ENCODE results near the gene MPND.

Gene MPND

GRCh38 chr19:4303819-4304537 lies 39.4 kb upstream of the MPND start:
- Histone ChIP-seq H3K9me3 (ENCODE audit: control insufficient read depth in 2 of 2, low read length in 2 of 2) (no peaks in the 10 kb centered on the region), H3K27me3 (ENCODE audit: control insufficient read depth in 2 of 2, insufficient read depth in 2 of 2, low read length in 2 of 2) (no peaks in the 10 kb centered on the region), H3K9ac (ENCODE audit: low read depth in 1 of 2, low read length in 2 of 2) (no peak overlapping the region), H3K36me3 (ENCODE audit: control insufficient read depth in 2 of 2, insufficient read depth in 2 of 2, low read length in 2 of 2) (no peaks in the 10 kb centered on the region), H3K4me3 (ENCODE audit: low read length in 2 of 2) (no peak overlapping the region), H3K4me1 (ENCODE audit: control insufficient read depth in 2 of 2, insufficient read depth in 2 of 2, low read length in 2 of 2) (no peaks in the 10 kb centered on the region), H3K27ac (ENCODE audit: low read depth in 2 of 2, low read length in 2 of 2) (no peak overlapping the region)

GRCh38 chr19:4304538-4305256 lies 38.7 kb upstream of the MPND start, which contains the start of gene FSD1:
TSS of gene FSD1 (plus strand) at chr19:4304598. CDS start at chr19:4304747, 149 bp downstream.
- H3K9me3 ChIP-seq (ENCODE audit: control insufficient read depth in 2 of 2, low read length in 2 of 2): no peaks in the 10 kb centered on the region
- no peaks in the 10 kb centered on the region for H3K36me3 ChIP-seq (ENCODE audit: control insufficient read depth in 2 of 2, insufficient read depth in 2 of 2, low read length in 2 of 2)
- H3K27ac ChIP-seq (ENCODE audit: low read depth in 2 of 2, low read length in 2 of 2): no peak within 1 kb of the TSS
- no peak within 1 kb of the TSS for H3K4me3 ChIP-seq (ENCODE audit: low read length in 2 of 2)
- no peaks in the 10 kb centered on the region for H3K27me3 ChIP-seq (ENCODE audit: control insufficient read depth in 2 of 2, insufficient read depth in 2 of 2, low read length in 2 of 2)
- no peaks in the 10 kb centered on the region for H3K4me1 ChIP-seq (ENCODE audit: control insufficient read depth in 2 of 2, insufficient read depth in 2 of 2, low read length in 2 of 2)
- no peak within 1 kb of the TSS for H3K9ac ChIP-seq (ENCODE audit: low read depth in 1 of 2, low read length in 2 of 2)

- no peak overlapping the region for H3K4me3 ChIP-seq (ENCODE audit: low read length in 2 of 2)
- no peaks in the 10 kb centered on the region for H3K27me3 ChIP-seq (ENCODE audit: control insufficient read depth in 2 of 2, insufficient read depth in 2 of 2, low read length in 2 of 2)
- H3K4me1 ChIP-seq (ENCODE audit: control insufficient read depth in 2 of 2, insufficient read depth in 2 of 2, low read length in 2 of 2): no peaks in the 10 kb centered on the region
- no peaks in the 10 kb centered on the region for H3K9me3 ChIP-seq (ENCODE audit: control insufficient read depth in 2 of 2, low read length in 2 of 2)
- no peaks in the 10 kb centered on the region for H3K36me3 ChIP-seq (ENCODE audit: control insufficient read depth in 2 of 2, insufficient read depth in 2 of 2, low read length in 2 of 2)
- H3K27ac ChIP-seq (ENCODE audit: low read depth in 2 of 2, low read length in 2 of 2): no peak overlapping the region
- no peak overlapping the region for H3K9ac ChIP-seq (ENCODE audit: low read depth in 1 of 2, low read length in 2 of 2)
Measured at GRCh38 chr19:4305257-4305612, 38.1 kb upstream of the MPND start.

GRCh38 chr19:4305659-4306058 lies 37.7 kb upstream of the MPND start:
- H3K9ac ChIP-seq (ENCODE audit: low read depth in 1 of 2, low read length in 2 of 2): no peak overlapping the region
- H3K9me3 ChIP-seq (ENCODE audit: control insufficient read depth in 2 of 2, low read length in 2 of 2): no peaks in the 10 kb centered on the region
- H3K36me3 ChIP-seq (ENCODE audit: control insufficient read depth in 2 of 2, insufficient read depth in 2 of 2, low read length in 2 of 2): no peaks in the 10 kb centered on the region
- no peaks in the 10 kb centered on the region for H3K4me1 ChIP-seq (ENCODE audit: control insufficient read depth in 2 of 2, insufficient read depth in 2 of 2, low read length in 2 of 2)
- no peaks in the 10 kb centered on the region for H3K27me3 ChIP-seq (ENCODE audit: control insufficient read depth in 2 of 2, insufficient read depth in 2 of 2, low read length in 2 of 2)
- no peak overlapping the region for H3K27ac ChIP-seq (ENCODE audit: low read depth in 2 of 2, low read length in 2 of 2)
- H3K4me3 ChIP-seq (ENCODE audit: low read length in 2 of 2): no peak overlapping the region

- Histone ChIP-seq H3K9ac (ENCODE audit: low read depth in 1 of 2, low read length in 2 of 2) (no peak overlapping the region), H3K27ac (ENCODE audit: low read depth in 2 of 2, low read length in 2 of 2) (no peak overlapping the region), H3K27me3 (ENCODE audit: control insufficient read depth in 2 of 2, insufficient read depth in 2 of 2, low read length in 2 of 2) (no peaks in the 10 kb centered on the region), H3K9me3 (ENCODE audit: control insufficient read depth in 2 of 2, low read length in 2 of 2) (no peaks in the 10 kb centered on the region), H3K4me3 (ENCODE audit: low read length in 2 of 2) (no peak overlapping the region), H3K36me3 (ENCODE audit: control insufficient read depth in 2 of 2, insufficient read depth in 2 of 2, low read length in 2 of 2) (no peaks in the 10 kb centered on the region), H3K4me1 (ENCODE audit: control insufficient read depth in 2 of 2, insufficient read depth in 2 of 2, low read length in 2 of 2) (no peaks in the 10 kb centered on the region)
Measured at GRCh38 chr19:4310247-4311121, 32.9 kb upstream of the MPND start.

DNA sequence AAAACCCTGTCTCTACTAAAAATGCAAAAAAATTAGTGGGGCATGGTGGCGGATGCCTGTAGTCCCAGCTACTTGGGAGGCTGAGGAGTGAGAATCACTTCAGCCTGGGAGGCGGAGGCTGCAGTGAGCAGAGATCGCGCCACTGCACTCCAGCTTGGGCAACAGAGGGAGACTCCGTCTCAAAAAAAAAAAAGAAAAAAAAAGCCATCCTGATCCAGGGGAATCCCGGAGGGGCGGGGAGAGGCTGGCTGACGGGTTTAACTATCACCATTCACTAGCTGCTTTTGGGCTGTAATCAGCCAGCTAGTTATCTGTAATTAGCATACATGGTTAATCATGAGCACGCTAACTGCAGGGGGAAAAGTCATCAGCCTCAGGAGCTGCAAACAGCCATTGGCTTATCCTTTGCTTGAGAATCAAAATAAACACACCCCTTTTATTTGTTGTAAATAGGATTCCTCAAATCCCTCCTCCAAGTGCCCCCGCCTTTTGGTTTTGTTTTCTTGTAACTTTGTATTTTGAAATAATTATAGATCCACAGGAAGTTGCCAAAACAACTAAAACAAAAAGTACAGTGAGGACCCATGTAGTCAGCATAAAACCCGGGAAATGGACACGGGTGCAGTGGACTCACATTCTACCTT lies 29.4 kb upstream of the MPND start:
- Histone ChIP-seq H3K9ac (ENCODE audit: low read depth in 1 of 2, low read length in 2 of 2) (no peak overlapping the region), H3K27ac (ENCODE audit: low read depth in 2 of 2, low read length in 2 of 2) (no peak overlapping the region), H3K4me3 (ENCODE audit: low read length in 2 of 2) (no peak overlapping the region), H3K9me3 (ENCODE audit: control insufficient read depth in 2 of 2, low read length in 2 of 2) (no peaks in the 10 kb centered on the region), H3K4me1 (ENCODE audit: control insufficient read depth in 2 of 2, insufficient read depth in 2 of 2, low read length in 2 of 2) (no peaks in the 10 kb centered on the region), H3K36me3 (ENCODE audit: control insufficient read depth in 2 of 2, insufficient read depth in 2 of 2, low read length in 2 of 2) (no peaks in the 10 kb centered on the region), H3K27me3 (ENCODE audit: control insufficient read depth in 2 of 2, insufficient read depth in 2 of 2, low read length in 2 of 2) (no peaks in the 10 kb centered on the region)

DNA sequence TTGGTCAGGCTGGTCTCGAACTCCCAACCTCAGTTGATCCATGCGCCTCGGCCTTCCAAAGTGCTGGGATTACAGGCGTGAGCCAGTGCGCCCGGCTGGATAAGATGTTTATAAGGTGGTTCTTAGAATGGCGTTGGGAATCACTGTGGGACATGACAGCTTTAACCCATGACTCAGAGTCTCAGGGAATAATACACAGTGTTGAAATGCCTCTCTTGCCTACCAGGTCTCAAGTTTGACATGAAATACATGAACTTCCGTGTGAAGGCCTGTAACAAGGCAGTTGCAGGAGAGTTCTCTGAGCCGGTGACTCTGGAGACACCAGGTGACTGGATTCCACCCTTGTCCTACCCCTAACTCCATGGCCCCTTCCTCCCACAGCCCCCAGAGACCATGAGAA lies 26.4 kb upstream of the MPND start:
- Histone ChIP-seq H3K9ac (ENCODE audit: low read depth in 1 of 2, low read length in 2 of 2) (no peak overlapping the region), H3K4me3 (ENCODE audit: low read length in 2 of 2) (no peak overlapping the region), H3K27me3 (ENCODE audit: control insufficient read depth in 2 of 2, insufficient read depth in 2 of 2, low read length in 2 of 2) (no peaks in the 10 kb centered on the region), H3K27ac (ENCODE audit: low read depth in 2 of 2, low read length in 2 of 2) (no peak overlapping the region), H3K36me3 (ENCODE audit: control insufficient read depth in 2 of 2, insufficient read depth in 2 of 2, low read length in 2 of 2) (no peaks in the 10 kb centered on the region), H3K4me1 (ENCODE audit: control insufficient read depth in 2 of 2, insufficient read depth in 2 of 2, low read length in 2 of 2) (no peaks in the 10 kb centered on the region), H3K9me3 (ENCODE audit: control insufficient read depth in 2 of 2, low read length in 2 of 2) (no peaks in the 10 kb centered on the region)

- Histone ChIP-seq H3K27me3 (ENCODE audit: control insufficient read depth in 2 of 2, insufficient read depth in 2 of 2, low read length in 2 of 2) (no peaks in the 10 kb centered on the region), H3K4me3 (ENCODE audit: low read length in 2 of 2) (no peak overlapping the region), H3K4me1 (ENCODE audit: control insufficient read depth in 2 of 2, insufficient read depth in 2 of 2, low read length in 2 of 2) (peaks cover 0 to 2% of the 10 kb centered on the region in 2 donors), H3K36me3 (ENCODE audit: control insufficient read depth in 2 of 2, insufficient read depth in 2 of 2, low read length in 2 of 2) (no peaks in the 10 kb centered on the region), H3K9ac (ENCODE audit: low read depth in 1 of 2, low read length in 2 of 2) (no peak overlapping the region), H3K9me3 (ENCODE audit: control insufficient read depth in 2 of 2, low read length in 2 of 2) (no peaks in the 10 kb centered on the region), H3K27ac (ENCODE audit: low read depth in 2 of 2, low read length in 2 of 2) (no peak overlapping the region)
Measured at GRCh38 chr19:4318460-4318859, 24.9 kb upstream of the MPND start.

DNA sequence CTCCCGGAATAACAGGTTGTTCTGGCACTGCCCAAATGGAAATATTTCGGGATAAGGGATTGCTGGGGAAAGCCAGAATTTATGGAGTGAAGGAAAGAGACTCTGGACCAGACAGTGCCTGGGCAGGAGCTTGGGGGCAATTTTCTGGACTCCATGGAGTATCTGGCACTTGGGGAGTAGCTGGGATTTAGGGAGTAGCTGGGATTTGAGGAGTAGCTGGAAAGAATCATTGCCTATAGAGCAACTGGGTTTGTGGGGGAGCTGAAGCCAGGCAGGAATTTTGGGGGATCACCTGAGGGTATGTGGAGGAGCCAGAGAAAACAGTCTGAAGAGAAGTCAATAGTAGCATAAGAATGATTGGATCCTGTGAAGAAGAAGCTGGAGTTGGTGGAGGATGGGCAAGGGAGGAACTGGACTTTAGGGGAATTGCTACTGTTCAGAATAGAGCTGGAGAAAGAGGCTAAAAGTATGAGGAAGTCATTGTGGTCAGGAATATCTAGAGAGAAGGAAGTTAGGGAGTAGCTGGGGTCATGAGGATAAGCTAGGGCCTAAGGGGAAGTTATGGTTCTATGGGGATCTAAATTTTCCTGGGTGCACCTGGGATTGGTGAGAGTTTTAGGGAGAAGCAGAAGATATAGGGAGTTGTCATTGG lies 24.2 kb upstream of the MPND start:
- Histone ChIP-seq H3K9me3 (ENCODE audit: control insufficient read depth in 2 of 2, low read length in 2 of 2) (no peaks in the 10 kb centered on the region), H3K4me1 (ENCODE audit: control insufficient read depth in 2 of 2, insufficient read depth in 2 of 2, low read length in 2 of 2) (peaks cover 0 to 2% of the 10 kb centered on the region in 2 donors), H3K4me3 (ENCODE audit: low read length in 2 of 2) (no peak overlapping the region), H3K9ac (ENCODE audit: low read depth in 1 of 2, low read length in 2 of 2) (no peak overlapping the region), H3K27ac (ENCODE audit: low read depth in 2 of 2, low read length in 2 of 2) (no peak overlapping the region), H3K36me3 (ENCODE audit: control insufficient read depth in 2 of 2, insufficient read depth in 2 of 2, low read length in 2 of 2) (no peaks in the 10 kb centered on the region), H3K27me3 (ENCODE audit: control insufficient read depth in 2 of 2, insufficient read depth in 2 of 2, low read length in 2 of 2) (no peaks in the 10 kb centered on the region)
